ENCODE measurements around the gene MAP2K6. TPM values are rescaled to one million over a fixed set of nuclear protein-coding genes. Genes with fewer than 3 reads are reported as not detected.

Gene MAP2K6
- total RNA-seq, 1 experiment from 2014 or later = 9.6 TPM

DNA sequence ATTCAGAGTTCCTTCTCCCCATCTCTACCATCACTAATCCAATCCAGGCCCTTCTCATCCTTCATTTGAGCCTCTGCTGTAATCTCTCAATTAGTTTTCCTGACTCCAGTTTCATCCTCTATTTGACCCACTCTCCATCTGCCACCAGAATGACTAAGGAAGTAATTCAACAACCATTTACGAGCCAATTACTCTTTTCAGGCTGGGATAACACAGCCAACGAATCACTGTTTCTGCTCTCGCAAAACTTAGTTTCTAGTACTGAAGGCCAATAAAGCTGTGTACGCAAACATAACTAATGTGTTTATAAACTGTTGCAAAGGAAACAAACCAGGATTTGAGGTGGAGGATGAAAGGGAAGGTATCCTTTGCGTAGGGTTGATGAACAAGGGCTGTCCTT lies 53.7 kb downstream of the MAP2K6 start:
- Mint-ChIP-seq H3K4me1 (ENCODE audit: low read depth, unreplicated experiment) (peaks cover 34% of the 10 kb centered on the region), H3K4me3 (ENCODE audit: unreplicated experiment) (no peak overlapping the region), H3K27me3 (ENCODE audit: insufficient read depth, unreplicated experiment) (no peaks in the 10 kb centered on the region), H3K27ac (ENCODE audit: unreplicated experiment) (peak overlapping the region; percentile 57), H3K9me3 (ENCODE audit: unreplicated experiment) (no peaks in the 10 kb centered on the region), H3K36me3 (ENCODE audit: insufficient read depth, unreplicated experiment) (no peaks in the 10 kb centered on the region)
- intact Hi-C loops (cut with micrococcal nuclease; ENCODE audit: unreplicated experiment) = no loop called here
- Histone ChIP-seq H3K4me3 (ENCODE audit: low read depth, low read length) (no peak overlapping the region), H3K9me3 (no peaks in the 10 kb centered on the region), H3K36me3 (ENCODE audit: control insufficient read depth, insufficient read depth, low read length) (no peaks in the 10 kb centered on the region), H3K27me3 (replicated peaks; ENCODE audit: control insufficient read depth, insufficient read depth, low read length) (no peaks in the 10 kb centered on the region), H3K4me1 (peaks cover 23% of the 10 kb centered on the region)
- POLR2A ChIA-PET = no interaction called here
- TF ChIP-seq, protein P1, sequence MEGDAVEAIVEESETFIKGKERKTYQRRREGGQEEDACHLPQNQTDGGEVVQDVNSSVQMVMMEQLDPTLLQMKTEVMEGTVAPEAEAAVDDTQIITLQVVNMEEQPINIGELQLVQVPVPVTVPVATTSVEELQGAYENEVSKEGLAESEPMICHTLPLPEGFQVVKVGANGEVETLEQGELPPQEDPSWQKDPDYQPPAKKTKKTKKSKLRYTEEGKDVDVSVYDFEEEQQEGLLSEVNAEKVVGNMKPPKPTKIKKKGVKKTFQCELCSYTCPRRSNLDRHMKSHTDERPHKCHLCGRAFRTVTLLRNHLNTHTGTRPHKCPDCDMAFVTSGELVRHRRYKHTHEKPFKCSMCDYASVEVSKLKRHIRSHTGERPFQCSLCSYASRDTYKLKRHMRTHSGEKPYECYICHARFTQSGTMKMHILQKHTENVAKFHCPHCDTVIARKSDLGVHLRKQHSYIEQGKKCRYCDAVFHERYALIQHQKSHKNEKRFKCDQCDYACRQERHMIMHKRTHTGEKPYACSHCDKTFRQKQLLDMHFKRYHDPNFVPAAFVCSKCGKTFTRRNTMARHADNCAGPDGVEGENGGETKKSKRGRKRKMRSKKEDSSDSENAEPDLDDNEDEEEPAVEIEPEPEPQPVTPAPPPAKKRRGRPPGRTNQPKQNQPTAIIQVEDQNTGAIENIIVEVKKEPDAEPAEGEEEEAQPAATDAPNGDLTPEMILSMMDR (IDR thresholded peaks at IDR 0.05; ENCODE audit: insufficient read depth in 1 of 2, low read depth in 1 of 2, low read length in 1 of 2, severe bottlenecking in 1 of 2, unreplicated experiment in 1 of 2) = no peak
- BruUV-seq (replicated peaks) = no TSS peak
- CTCF ChIA-PET = interaction anchor here (0.5 kb wide), 1 partner anchor 34 kb away, joined by 4 read pairs; no protein-coding TSS in a partner anchor
- DNase-seq = no peak

DNA sequence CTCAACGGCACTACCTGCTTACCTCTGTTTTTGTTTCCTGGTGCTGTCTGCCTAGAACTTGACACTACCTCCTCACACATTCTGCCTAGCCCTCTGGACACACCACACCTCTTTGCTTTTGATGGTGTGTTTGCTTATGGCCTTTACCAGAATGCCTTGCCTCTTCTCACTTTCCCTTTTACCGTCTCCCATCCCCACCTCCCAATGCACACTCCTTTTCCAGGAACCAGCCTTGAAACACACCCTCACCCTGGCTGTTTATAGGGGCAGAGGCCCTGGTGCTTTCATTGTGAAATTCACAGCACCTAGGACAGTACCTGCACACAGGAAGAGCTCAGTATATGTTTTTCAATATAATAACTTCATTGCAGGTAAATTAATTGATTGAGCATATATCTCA lies 56.2 kb downstream of the MAP2K6 start:
- H3K9me3 Mint-ChIP-seq (ENCODE audit: unreplicated experiment) = no peaks in the 10 kb centered on the region
- H3K4me1 Mint-ChIP-seq (ENCODE audit: low read depth, unreplicated experiment) = peaks cover 43% of the 10 kb centered on the region
- POLR2A ChIA-PET = no interaction called here
- no peak overlapping the region for H3K4me3 Mint-ChIP-seq (ENCODE audit: unreplicated experiment)
- CTCF ChIA-PET = no interaction called here
- no peaks in the 10 kb centered on the region for H3K36me3 Mint-ChIP-seq (ENCODE audit: insufficient read depth, unreplicated experiment)
- no peak for DNase-seq
- BruUV-seq (replicated peaks) = no TSS peak
- H3K27me3 Mint-ChIP-seq (ENCODE audit: insufficient read depth, unreplicated experiment) = no peaks in the 10 kb centered on the region
- TF ChIP-seq, protein P1 (IDR thresholded peaks at IDR 0.05; ENCODE audit: insufficient read depth in 1 of 2, low read depth in 1 of 2, low read length in 1 of 2, severe bottlenecking in 1 of 2, unreplicated experiment in 1 of 2) = no peak
- Histone ChIP-seq H3K9me3 (no peaks in the 10 kb centered on the region), H3K36me3 (ENCODE audit: control insufficient read depth, insufficient read depth, low read length) (no peaks in the 10 kb centered on the region), H3K4me1 (peaks cover 32% of the 10 kb centered on the region), H3K27me3 (replicated peaks; ENCODE audit: control insufficient read depth, insufficient read depth, low read length) (no peaks in the 10 kb centered on the region), H3K4me3 (ENCODE audit: low read depth, low read length) (no peak overlapping the region)
- no peak overlapping the region for H3K27ac Mint-ChIP-seq (ENCODE audit: unreplicated experiment)
- intact Hi-C loops (cut with micrococcal nuclease; ENCODE audit: unreplicated experiment) = no loop called here

DNA sequence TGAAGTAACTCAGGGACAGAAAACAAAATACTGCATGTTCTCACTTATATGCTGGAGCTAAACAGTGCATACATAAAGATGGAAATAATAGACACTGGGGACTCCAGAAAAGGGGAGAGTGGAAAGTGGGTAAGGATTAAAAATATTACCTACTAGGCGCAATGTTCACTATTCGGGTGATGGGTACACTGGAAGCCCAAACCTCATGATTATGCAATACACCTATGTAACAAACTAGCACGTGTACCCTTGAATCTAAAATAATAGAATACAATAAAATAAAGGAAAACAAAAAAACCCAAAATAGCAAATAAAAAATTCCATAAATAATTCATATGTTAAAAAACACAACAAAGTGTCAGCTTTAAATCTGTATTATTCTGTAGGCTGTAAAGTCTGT lies 56.9 kb downstream of the MAP2K6 start:
- ChIA-PET CTCF (no interaction called here), POLR2A (no interaction called here)
- TF ChIP-seq, protein P1 (IDR thresholded peaks at IDR 0.05; ENCODE audit: insufficient read depth in 1 of 2, low read depth in 1 of 2, low read length in 1 of 2, severe bottlenecking in 1 of 2, unreplicated experiment in 1 of 2) = no peak
- Histone ChIP-seq H3K4me1 (peaks cover 30% of the 10 kb centered on the region), H3K36me3 (ENCODE audit: control insufficient read depth, insufficient read depth, low read length) (no peaks in the 10 kb centered on the region), H3K4me3 (ENCODE audit: low read depth, low read length) (no peak overlapping the region), H3K27me3 (replicated peaks; ENCODE audit: control insufficient read depth, insufficient read depth, low read length) (no peaks in the 10 kb centered on the region), H3K9me3 (no peaks in the 10 kb centered on the region)
- BruUV-seq (replicated peaks) = no TSS peak
- DNase-seq = no peak
- Mint-ChIP-seq H3K27ac (ENCODE audit: unreplicated experiment) (no peak overlapping the region), H3K9me3 (ENCODE audit: unreplicated experiment) (no peaks in the 10 kb centered on the region), H3K4me1 (ENCODE audit: low read depth, unreplicated experiment) (peaks cover 39% of the 10 kb centered on the region), H3K27me3 (ENCODE audit: insufficient read depth, unreplicated experiment) (no peaks in the 10 kb centered on the region), H3K36me3 (ENCODE audit: insufficient read depth, unreplicated experiment) (no peaks in the 10 kb centered on the region), H3K4me3 (ENCODE audit: unreplicated experiment) (no peak overlapping the region)
- intact Hi-C loops (cut with micrococcal nuclease; ENCODE audit: unreplicated experiment) = no loop called here
